Progenitor cell of endocrine pancreas (in vitro differentiated cells): ENCODE measurements around the gene ABCD4. TPM values are rescaled to one million over a fixed set of nuclear protein-coding genes. Genes with fewer than 3 reads are reported as not detected.
A peak's percentile ranks its signal among the peaks of the same experiment; 100 is the strongest.

Source experiments
- DNase-seq: peaks from one replicate; pipeline ENCODE4 v3.0.0; 2021; ENCODE audit warnings: low spot score; ENCODE audit not compliant: unreplicated experiment
- H3K27ac Mint-ChIP-seq: 2 replicates; pipeline ENCODE4 v1.8.0; 2021; ENCODE audit warnings: mild to moderate bottlenecking, moderate library complexity, mixed read lengths
- H3K27me3 Mint-ChIP-seq: 2 replicates; pipeline ENCODE4 v1.8.0; 2021; ENCODE audit warnings: mixed read lengths
- H3K36me3 Mint-ChIP-seq: 2 replicates; pipeline ENCODE4 v1.8.0; 2022; ENCODE audit warnings: mixed read lengths; ENCODE audit not compliant: insufficient read depth
- H3K4me1 Mint-ChIP-seq: 2 replicates; pipeline ENCODE4 v1.8.0; 2021; ENCODE audit warnings: low read depth, mixed read lengths
- H3K4me3 Mint-ChIP-seq: 2 replicates; pipeline ENCODE4 v1.8.0; 2021; ENCODE audit warnings: low read depth, mild to moderate bottlenecking, moderate library complexity, mixed read lengths
- H3K9me3 Mint-ChIP-seq: 2 replicates; pipeline ENCODE4 v1.8.0; 2021; ENCODE audit warnings: low read depth, mixed read lengths
- total RNA-seq: library from RNA; stranded (reverse); gene quantifications from 2 replicates; pipeline ENCODE4 v1.2.1, GENCODE V29; 2021
- TF ChIP-seq, protein P1 (sequence below): fragments of 200-600 bp; sonication (generic); IDR thresholded peaks from one replicate; pipeline ENCODE4 v1.5.0; 2021; ENCODE audit warnings: antibody characterized with exemption, mild to moderate bottlenecking; ENCODE audit not compliant: unreplicated experiment

ABCD4 gene
- total RNA-seq, 1 donor from 2014 or later, result 158 TPM

DNA sequence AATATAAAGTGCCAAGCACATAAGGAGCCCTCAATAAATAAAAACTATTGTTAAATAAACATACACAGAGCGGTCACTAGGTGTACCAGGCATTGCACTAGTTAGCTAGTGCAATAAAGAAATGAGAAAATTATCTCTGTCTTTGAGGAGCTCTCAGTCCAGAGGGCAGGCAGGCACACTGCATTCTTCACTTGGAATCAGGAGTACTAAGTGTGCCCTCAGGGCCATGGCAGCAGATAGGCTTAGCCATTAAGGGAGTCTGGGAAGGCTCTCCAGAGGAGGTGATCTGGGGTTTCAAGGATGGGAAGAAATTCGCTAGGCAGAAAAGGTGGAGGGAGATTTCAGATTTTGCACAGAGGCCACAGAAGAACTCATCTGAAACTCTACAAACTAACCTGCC, 9.1 kb downstream of the ABCD4 start:
- TF ChIP-seq, protein P1, sequence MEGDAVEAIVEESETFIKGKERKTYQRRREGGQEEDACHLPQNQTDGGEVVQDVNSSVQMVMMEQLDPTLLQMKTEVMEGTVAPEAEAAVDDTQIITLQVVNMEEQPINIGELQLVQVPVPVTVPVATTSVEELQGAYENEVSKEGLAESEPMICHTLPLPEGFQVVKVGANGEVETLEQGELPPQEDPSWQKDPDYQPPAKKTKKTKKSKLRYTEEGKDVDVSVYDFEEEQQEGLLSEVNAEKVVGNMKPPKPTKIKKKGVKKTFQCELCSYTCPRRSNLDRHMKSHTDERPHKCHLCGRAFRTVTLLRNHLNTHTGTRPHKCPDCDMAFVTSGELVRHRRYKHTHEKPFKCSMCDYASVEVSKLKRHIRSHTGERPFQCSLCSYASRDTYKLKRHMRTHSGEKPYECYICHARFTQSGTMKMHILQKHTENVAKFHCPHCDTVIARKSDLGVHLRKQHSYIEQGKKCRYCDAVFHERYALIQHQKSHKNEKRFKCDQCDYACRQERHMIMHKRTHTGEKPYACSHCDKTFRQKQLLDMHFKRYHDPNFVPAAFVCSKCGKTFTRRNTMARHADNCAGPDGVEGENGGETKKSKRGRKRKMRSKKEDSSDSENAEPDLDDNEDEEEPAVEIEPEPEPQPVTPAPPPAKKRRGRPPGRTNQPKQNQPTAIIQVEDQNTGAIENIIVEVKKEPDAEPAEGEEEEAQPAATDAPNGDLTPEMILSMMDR, result no peak
- no peak for DNase-seq
- Mint-ChIP-seq H3K4me1 (no peaks in the 10 kb centered on the region), H3K27ac (no peak overlapping the region), H3K36me3 (peaks cover 10% of the 10 kb centered on the region), H3K9me3 (no peaks in the 10 kb centered on the region), H3K27me3 (no peaks in the 10 kb centered on the region), H3K4me3 (no peak overlapping the region)

DNA sequence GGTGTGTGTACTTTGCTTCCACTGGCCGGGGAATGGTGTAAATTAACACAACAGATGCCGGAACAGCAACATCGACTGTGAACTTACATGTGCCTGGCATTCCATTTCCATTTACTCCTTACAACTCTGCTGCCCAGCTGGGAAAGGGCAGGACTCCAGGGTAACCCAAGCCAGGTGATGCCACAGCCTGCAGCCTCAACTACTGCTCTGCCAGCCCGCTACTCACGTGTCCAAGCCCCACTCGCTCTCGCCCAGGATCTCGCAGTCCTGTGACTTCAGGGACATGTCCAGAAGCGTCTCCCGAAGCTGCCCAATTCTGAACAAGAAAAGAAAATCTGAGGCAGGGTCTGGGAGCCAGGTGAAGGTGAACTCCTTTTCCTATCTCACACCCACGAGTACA, 10.7 kb downstream of the ABCD4 start:
- Mint-ChIP-seq H3K4me1 (no peaks in the 10 kb centered on the region), H3K27me3 (no peaks in the 10 kb centered on the region), H3K4me3 (no peak overlapping the region), H3K27ac (no peak overlapping the region), H3K9me3 (no peaks in the 10 kb centered on the region), H3K36me3 (peaks cover 9% of the 10 kb centered on the region)
- DNase-seq, result no peak
- TF ChIP-seq, protein P1, result no peak

DNA sequence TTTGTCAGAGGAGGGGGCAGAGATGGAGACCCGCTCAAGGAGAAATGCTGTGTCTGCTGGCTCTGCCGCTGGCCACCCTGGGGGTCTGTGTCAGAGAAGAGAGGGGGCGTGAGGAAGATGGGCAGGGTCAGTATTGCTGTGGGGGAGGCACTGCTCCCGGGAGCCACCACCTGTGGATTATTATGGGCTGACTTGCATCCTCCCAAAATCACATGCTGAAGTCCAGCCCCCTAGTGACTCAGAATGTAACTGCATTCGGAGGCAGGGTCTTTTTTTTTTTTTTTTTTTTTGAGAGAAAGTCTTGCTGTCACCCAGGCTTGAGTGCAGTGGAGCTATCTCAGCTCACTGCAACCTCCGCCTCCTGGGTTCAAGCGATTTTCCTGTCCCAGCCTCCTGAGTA, 12.3 kb downstream of the ABCD4 start:
- H3K27me3 Mint-ChIP-seq, result no peaks in the 10 kb centered on the region
- no peak for DNase-seq
- TF ChIP-seq, protein P1, result peak; percentile 50
- no peak overlapping the region for H3K27ac Mint-ChIP-seq
- no peaks in the 10 kb centered on the region for H3K4me1 Mint-ChIP-seq
- H3K9me3 Mint-ChIP-seq, result no peaks in the 10 kb centered on the region
- no peak overlapping the region for H3K4me3 Mint-ChIP-seq
- H3K36me3 Mint-ChIP-seq, result peaks cover 16% of the 10 kb centered on the region

DNA sequence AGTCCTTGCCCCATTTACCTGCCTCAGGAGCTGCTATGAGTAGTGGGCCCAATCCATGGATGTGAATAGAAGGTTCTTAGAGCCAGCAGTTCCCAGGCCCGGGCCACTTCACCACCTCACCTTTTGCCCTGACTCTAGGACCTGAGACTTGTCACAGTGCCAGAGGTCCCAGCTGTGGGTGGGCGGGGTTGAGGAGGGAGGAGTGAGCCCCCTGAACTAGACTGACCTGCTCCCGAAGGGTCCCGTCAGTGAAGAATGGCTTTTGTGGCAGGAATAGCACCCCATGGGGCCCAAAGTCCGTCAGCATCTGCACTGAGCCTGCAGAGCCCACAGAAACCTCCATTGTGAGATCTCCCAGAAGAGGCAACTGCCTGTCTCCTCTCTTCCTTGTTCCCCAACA, 12.9 kb downstream of the ABCD4 start:
- Mint-ChIP-seq H3K9me3 (no peaks in the 10 kb centered on the region), H3K4me1 (no peaks in the 10 kb centered on the region), H3K4me3 (no peak overlapping the region), H3K27ac (no peak overlapping the region), H3K27me3 (no peaks in the 10 kb centered on the region), H3K36me3 (peaks cover 16% of the 10 kb centered on the region)
- TF ChIP-seq, protein P1, result no peak
- DNase-seq, result no peak

DNA sequence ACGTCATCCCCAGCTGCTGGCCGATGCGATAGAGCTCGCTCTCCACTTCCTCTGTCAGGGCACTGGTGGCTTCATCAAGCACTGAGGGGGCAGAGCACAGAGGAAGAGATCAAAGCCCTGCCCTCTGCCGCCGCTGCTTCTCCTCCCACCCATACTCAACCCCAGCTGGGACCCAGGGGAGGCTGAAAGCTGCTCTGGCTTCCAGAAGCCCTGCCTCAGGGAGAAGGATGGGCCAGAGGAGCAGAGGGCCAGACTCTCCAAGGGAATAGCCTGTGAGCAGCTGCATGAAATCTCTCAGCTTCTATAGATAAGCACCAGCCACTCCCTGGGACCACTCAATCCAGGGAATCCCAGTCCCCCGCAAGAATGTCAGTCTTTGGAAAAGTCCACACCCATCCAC, 16.0 kb downstream of the ABCD4 start:
- Mint-ChIP-seq H3K9me3 (no peaks in the 10 kb centered on the region), H3K4me3 (no peak overlapping the region), H3K27ac (no peak overlapping the region), H3K27me3 (no peaks in the 10 kb centered on the region), H3K36me3 (peaks cover 23% of the 10 kb centered on the region), H3K4me1 (no peaks in the 10 kb centered on the region)
- no peak for DNase-seq
- TF ChIP-seq, protein P1, result no peak
